HL-60 (cell line): ENCODE data around the gene ADCY5.

Experiments used
- DNase-seq, 2 experiments: peaks; one replicate each; pipeline ENCODE4 v3.0.0-alpha.2; 2010 to 2020; ENCODE audit warnings: low read depth in 1 of 2, low spot score in 1 of 2
- H3K27ac ChIP-seq: fragments of 250-450 bp; sonication (Bioruptor Pico); replicated peaks from 2 replicates; pipeline ENCODE4 v1.5.1; 2020; ENCODE audit warnings: mild to moderate bottlenecking, moderate library complexity
- H3K27me3 ChIP-seq: fragments of 250-450 bp; sonication (Bioruptor Pico); 2 replicates; pipeline ENCODE4 v1.5.1; 2021; ENCODE audit warnings: mild to moderate bottlenecking, moderate library complexity; ENCODE audit not compliant: insufficient read depth, poor library complexity, severe bottlenecking
- H3K4me3 ChIP-seq: replicated peaks from 2 replicates; pipeline ENCODE4 v1.5.1; 2011; ENCODE audit warnings: mild to moderate bottlenecking, control low read depth, low read length; ENCODE audit not compliant: insufficient read depth
- CTCF ChIP-seq: IDR thresholded peaks from one replicate; pipeline ENCODE4 v1.5.1; 2011; ENCODE audit warnings: low read length, control low read depth, inconsistent platforms; ENCODE audit not compliant: insufficient read depth
- GABPA ChIP-seq: IDR thresholded peaks from 2 replicates; pipeline ENCODE4 v1.6.1; 2012; ENCODE audit warnings: low read depth
- POLR2AphosphoS5 ChIP-seq: IDR thresholded peaks from 2 replicates; pipeline ENCODE4 v1.6.1; 2012; ENCODE audit warnings: low read depth
- SPI1 ChIP-seq: IDR thresholded peaks from 2 replicates; pipeline ENCODE4 v1.6.1; 2012; ENCODE audit warnings: low read depth, mild to moderate bottlenecking, borderline replicate concordance
- TF ChIP-seq, protein P1 (sequence below): IDR thresholded peaks from 2 replicates; pipeline ENCODE4 v1.6.1; 2012; ENCODE audit warnings: low read depth; ENCODE audit not compliant: insufficient replicate concordance

ADCY5 gene

GRCh38 chr3:123476967-123477750 is 28.3 kb upstream of the ADCY5 start:
- H3K4me3 ChIP-seq, result no peak overlapping the region
- TF ChIP-seq SPI1, result no peak
- TF ChIP-seq CTCF, result no peak
- TF ChIP-seq POLR2AphosphoS5, result no peak
- TF ChIP-seq, protein P1, sequence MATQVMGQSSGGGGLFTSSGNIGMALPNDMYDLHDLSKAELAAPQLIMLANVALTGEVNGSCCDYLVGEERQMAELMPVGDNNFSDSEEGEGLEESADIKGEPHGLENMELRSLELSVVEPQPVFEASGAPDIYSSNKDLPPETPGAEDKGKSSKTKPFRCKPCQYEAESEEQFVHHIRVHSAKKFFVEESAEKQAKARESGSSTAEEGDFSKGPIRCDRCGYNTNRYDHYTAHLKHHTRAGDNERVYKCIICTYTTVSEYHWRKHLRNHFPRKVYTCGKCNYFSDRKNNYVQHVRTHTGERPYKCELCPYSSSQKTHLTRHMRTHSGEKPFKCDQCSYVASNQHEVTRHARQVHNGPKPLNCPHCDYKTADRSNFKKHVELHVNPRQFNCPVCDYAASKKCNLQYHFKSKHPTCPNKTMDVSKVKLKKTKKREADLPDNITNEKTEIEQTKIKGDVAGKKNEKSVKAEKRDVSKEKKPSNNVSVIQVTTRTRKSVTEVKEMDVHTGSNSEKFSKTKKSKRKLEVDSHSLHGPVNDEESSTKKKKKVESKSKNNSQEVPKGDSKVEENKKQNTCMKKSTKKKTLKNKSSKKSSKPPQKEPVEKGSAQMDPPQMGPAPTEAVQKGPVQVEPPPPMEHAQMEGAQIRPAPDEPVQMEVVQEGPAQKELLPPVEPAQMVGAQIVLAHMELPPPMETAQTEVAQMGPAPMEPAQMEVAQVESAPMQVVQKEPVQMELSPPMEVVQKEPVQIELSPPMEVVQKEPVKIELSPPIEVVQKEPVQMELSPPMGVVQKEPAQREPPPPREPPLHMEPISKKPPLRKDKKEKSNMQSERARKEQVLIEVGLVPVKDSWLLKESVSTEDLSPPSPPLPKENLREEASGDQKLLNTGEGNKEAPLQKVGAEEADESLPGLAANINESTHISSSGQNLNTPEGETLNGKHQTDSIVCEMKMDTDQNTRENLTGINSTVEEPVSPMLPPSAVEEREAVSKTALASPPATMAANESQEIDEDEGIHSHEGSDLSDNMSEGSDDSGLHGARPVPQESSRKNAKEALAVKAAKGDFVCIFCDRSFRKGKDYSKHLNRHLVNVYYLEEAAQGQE, result no peak
- no peak for TF ChIP-seq GABPA
- peaks cover 6% of the 10 kb centered on the region for H3K27me3 ChIP-seq
- no peak overlapping the region for H3K27ac ChIP-seq
- no peak for DNase-seq

- DNase-seq, result no peak
- Histone ChIP-seq H3K4me3 (no peak overlapping the region), H3K27ac (no peak overlapping the region), H3K27me3 (peaks cover 6% of the 10 kb centered on the region)
- TF ChIP-seq, protein P1, result no peak
- no peak for TF ChIP-seq SPI1
- no peak for TF ChIP-seq GABPA
- no peak for TF ChIP-seq POLR2AphosphoS5
- no peak for TF ChIP-seq CTCF
Observed at GRCh38 chr3:123475786-123476185, 26.9 kb upstream of the ADCY5 start.

GRCh38 chr3:123471106-123471505 is 22.2 kb upstream of the ADCY5 start:
- no peak overlapping the region for H3K27ac ChIP-seq
- no peak for DNase-seq
- H3K4me3 ChIP-seq, result no peak overlapping the region
- H3K27me3 ChIP-seq, result peaks cover 6% of the 10 kb centered on the region
- no peak for TF ChIP-seq SPI1

- Histone ChIP-seq H3K27me3 (no peaks in the 10 kb centered on the region), H3K27ac (no peak overlapping the region), H3K4me3 (no peak overlapping the region)
- no peak for TF ChIP-seq CTCF
- TF ChIP-seq SPI1, result no peak
- TF ChIP-seq, protein P1, result no peak
- TF ChIP-seq POLR2AphosphoS5, result no peak
- no peak for DNase-seq
Observed at GRCh38 chr3:123469323-123469995, 20.6 kb upstream of the ADCY5 start.
